HG02885 (cell line): ENCODE results near the gene SPACA4.

ENCODE experiments used
- ATAC-seq: cut with Tn5 transposase; IDR thresholded peaks from one replicate; pipeline ENCODE4 v1.9.1; 2021; ENCODE audit warnings: mild to moderate bottlenecking; ENCODE audit not compliant: unreplicated experiment, poor library complexity

SPACA4 gene

DNA sequence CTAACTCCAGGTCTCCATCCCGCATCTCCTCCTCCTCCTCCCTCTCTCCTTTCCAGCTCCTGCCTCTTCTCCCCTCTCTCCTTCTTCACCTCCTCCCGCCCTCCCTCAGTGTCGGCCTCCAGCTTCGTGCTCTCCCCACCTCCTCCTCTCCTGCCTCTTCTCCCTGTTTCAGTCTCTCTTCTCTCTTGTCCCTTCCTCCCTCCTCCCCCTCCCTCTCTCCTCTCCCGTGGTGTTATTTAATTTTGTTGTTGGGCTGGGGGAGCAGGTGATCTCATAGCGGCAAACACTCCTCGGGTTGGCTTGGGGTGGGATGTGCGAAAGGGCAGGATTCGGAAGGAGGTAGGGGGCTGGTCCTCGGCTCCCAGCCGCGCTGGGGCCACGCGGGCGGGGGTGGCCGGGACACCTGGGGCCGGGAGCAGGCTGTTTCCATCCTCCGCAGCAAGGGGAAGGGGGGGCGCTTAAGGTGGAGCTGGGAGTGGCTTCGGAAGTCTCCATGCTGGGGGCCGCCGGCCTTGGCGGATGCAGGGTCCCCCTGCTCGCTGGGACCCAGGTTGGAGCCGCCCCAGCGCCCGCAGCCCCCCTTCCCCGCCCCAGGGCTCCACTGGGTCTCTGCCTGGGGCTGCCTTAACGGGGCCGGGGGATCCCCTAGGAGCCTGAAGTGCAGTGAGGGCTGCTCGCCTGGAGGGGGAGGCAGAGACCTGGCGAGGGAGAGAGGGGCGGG is 39.6 kb downstream of the SPACA4 start, which contains the start of gene CA11:
TSS of gene CA11 (minus strand) at position 187 of the 721 bp plus-strand sequence. CDS start 555 bp downstream, outside the sequence.
- peak; percentile 86 for ATAC-seq

GRCh38 chr19:48646722-48647216 is 40.2 kb downstream of the SPACA4 start:
- ATAC-seq, result no peak

DNA sequence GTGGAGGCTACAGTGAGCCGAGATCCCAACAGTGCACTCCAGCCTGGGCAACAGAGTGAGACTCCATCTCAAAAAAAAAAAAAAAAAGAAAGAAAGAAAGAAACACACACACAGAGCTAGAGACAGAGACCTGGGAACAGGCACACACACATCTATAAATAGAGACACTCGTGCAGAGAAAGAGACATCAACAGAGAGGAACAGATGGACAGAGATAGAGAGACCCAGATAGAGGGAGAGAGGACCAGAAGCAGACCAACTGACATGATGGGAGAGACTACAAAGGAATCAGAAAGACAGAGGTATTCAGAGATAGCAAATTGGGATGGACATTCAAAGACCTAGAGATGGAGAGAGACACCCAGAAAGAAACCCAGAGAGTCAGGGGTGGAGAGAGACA is 41.6 kb downstream of the SPACA4 start:
- no peak for ATAC-seq

DNA sequence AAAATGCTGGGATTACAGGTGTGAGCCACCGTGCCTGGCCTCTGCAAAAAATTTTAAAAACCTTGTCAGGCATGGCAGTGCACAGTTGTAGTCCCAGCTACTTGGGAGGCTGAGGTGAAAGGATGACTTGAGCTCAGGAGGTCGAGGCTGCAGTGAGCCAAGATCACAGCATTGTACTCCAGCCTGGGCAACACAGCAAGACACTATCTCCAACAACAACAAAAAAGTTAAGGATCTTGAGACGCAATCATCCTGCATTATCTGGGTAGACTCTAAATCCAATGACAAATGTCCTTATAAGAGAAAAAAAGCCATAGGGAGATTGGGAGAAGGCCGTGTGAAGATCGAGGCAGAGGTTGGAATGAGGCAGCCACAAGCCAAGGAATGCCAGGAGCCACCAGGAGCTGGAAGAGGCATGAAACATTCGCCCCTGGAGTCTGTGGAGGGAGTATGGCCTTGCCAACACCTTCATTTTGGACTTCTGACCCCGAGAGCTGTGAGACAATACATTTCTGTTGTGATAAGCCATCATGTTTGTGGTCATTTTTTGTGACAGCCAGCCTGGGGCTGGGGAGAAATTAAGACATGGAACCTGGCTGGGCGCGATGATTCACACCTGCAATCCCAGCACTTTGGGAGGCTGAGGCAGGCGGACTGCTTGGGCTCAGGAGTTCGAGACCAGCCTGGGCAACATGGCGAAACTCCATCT is 44.6 kb downstream of the SPACA4 start:
- ATAC-seq, result no peak

- ATAC-seq, result no peak
These were observed 45.1 kb downstream of the SPACA4 start for GRCh38 chr19:48651683-48652048.

DNA sequence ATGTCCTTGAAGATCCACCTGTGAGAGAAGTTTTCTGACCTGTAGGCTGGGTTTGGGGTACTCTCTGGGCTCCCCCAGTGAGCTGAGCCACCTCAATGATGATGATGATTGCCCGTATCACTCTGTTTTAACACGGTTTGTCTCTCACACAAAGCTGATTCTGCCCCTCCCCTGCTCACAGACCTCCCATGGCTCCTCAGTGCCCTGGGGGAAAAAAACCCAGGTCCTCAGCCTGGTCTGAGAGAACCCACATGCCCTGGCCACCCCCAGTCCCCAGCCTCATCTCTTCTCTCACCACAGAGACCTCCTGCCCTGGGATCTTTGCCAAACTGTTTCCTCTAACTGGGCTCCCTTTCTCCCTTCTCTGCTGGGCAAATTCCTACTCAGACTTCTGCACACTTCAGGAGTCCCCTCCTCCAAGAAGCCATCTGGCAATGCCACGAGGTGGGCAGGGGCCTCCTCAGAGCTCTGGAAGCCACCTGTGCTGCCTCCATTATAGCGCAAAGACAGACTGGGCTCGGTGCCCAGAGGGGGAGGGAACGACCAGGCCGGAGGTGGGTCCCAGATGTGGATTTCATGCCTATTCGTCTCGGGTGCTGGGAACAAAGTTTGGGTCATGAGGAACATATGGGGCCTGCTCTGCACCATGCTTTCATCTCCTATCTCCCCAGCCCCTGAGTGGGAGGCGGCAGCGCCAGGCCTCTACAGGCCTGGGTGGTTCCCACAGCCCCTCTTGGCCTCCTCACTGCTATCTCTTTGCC is 47.9 kb downstream of the SPACA4 start:
- no peak for ATAC-seq

DNA sequence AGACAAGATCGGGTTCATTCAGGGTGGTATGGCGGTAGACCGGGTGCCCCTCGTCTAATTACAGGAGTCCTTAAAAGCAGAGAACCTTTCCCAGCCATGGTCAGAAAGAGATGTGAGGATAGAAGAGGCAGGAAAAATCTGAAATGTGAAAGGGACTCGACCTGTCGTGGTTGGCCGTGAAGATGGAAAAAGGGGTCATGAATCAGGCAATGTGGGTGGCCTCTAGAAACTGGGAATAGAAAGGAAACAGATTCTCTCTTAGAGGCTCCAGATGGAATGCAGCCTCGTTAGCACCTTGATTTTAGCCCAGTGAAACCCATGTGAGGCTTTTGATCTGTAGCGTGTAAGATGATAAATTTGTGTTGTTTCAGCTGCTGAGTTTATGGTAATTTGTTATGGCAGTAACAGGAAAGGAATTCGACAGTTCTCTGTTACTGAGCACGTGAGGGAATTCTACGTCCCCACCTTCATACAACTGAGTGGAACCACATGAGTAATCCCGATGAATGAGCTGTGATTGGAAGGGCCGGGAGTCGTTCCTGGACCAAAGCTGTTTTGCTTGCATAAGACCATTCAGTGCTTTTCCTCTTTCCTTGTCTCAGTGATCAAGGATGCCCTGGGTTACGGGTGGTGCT is 50.4 kb downstream of the SPACA4 start:
- no peak for ATAC-seq
